ENCODE data around the gene TEX264.

The TEX264 gene

GRCh38 chr3:51692980-51693395, 21.9 kb downstream of the TEX264 start:
- no peak for DNase-seq (ENCODE audit: low read depth)

GRCh38 chr3:51696954-51697353, 25.9 kb downstream of the TEX264 start:
- DNase-seq (ENCODE audit: low read depth) = no peak

GRCh38 chr3:51698209-51698608, 27.2 kb downstream of the TEX264 start:
- no peak for DNase-seq (ENCODE audit: low read depth)

- DNase-seq (ENCODE audit: low read depth) = no peak
Observed at GRCh38 chr3:51700403-51700802, 29.4 kb downstream of the TEX264 start.

- DNase-seq (ENCODE audit: low read depth) = no peak
Observed at GRCh38 chr3:51702156-51702555, 31.1 kb downstream of the TEX264 start.

GRCh38 chr3:51703068-51703760, 32.2 kb downstream of the TEX264 start:
- no peak for DNase-seq (ENCODE audit: low read depth)

- no peak for DNase-seq (ENCODE audit: low read depth)
Observed at GRCh38 chr3:51703761-51704510, 32.9 kb downstream of the TEX264 start.

- DNase-seq (ENCODE audit: low read depth) = no peak
Observed at GRCh38 chr3:51704511-51704950, 33.5 kb downstream of the TEX264 start.

- DNase-seq (ENCODE audit: low read depth) = no peak
Observed at GRCh38 chr3:51705276-51706020, 34.4 kb downstream of the TEX264 start.

- no peak for DNase-seq (ENCODE audit: low read depth)
Observed at GRCh38 chr3:51706021-51706485, 35.0 kb downstream of the TEX264 start.

GRCh38 chr3:51706788-51707731, 36.0 kb downstream of the TEX264 start, which contains the start of gene GRM2:
Gene GRM2, plus strand, starts transcription at chr3:51707068. Its CDS starts 1,916 bp downstream, at chr3:51708984.
- no peak for DNase-seq (ENCODE audit: low read depth)

- DNase-seq (ENCODE audit: low read depth) = no peak
Observed at GRCh38 chr3:51708216-51708845, 37.3 kb downstream of the TEX264 start.

GRCh38 chr3:51709004-51709420, 38.0 kb downstream of the TEX264 start:
- no peak for DNase-seq (ENCODE audit: low read depth)

GRCh38 chr3:51709675-51710074, 38.6 kb downstream of the TEX264 start:
- no peak for DNase-seq (ENCODE audit: low read depth)

- no peak for DNase-seq (ENCODE audit: low read depth)
Observed at GRCh38 chr3:51710631-51711351, 39.7 kb downstream of the TEX264 start.

- DNase-seq (ENCODE audit: low read depth) = no peak
Observed at GRCh38 chr3:51711352-51712037, 40.4 kb downstream of the TEX264 start.

- no peak for DNase-seq (ENCODE audit: low read depth)
Observed at GRCh38 chr3:51712038-51712420, 41.0 kb downstream of the TEX264 start.

GRCh38 chr3:51712511-51712931, 41.5 kb downstream of the TEX264 start:
- no peak for DNase-seq (ENCODE audit: low read depth)

GRCh38 chr3:51712963-51713362, 41.9 kb downstream of the TEX264 start:
- no peak for DNase-seq (ENCODE audit: low read depth)

Data from CMK (cell line).